Astrocyte (in vitro differentiated cells and primary cell): ENCODE results near the gene FAM229A. TPM values are rescaled to one million over a fixed set of nuclear protein-coding genes. Genes with fewer than 3 reads are reported as not detected.

Experiments
- DNase-seq: peaks from one replicate; pipeline ENCODE4 v3.0.0-alpha.2; 2010; ENCODE audit warnings: low read depth
- FAIRE-seq: peaks from 2 replicates; lab custom pipeline; 2011; peaks lifted over from hg19 to GRCh38; lab: Jason Lieb, UNC
- H2AFZ ChIP-seq: 2 replicates; pipeline ENCODE4 v1.6.0; 2012; ENCODE audit warnings: low read depth, low read length, inconsistent platforms
- H3K27ac ChIP-seq: 2 replicates; pipeline ENCODE4 v1.5.1; 2011; ENCODE audit warnings: low read depth, low read length, inconsistent platforms
- H3K27me3 ChIP-seq: 2 replicates; pipeline ENCODE4 v1.6.0; 2011; ENCODE audit warnings: low read length, inconsistent platforms; ENCODE audit not compliant: insufficient read depth
- H3K36me3 ChIP-seq: 2 replicates; pipeline ENCODE4 v1.5.1; 2011; ENCODE audit warnings: low read length, inconsistent platforms; ENCODE audit not compliant: insufficient read depth
- H3K4me1 ChIP-seq: 2 replicates; pipeline ENCODE4 v1.5.1; 2011; ENCODE audit warnings: low read length, inconsistent platforms; ENCODE audit not compliant: insufficient read depth
- H3K4me2 ChIP-seq: 2 replicates; pipeline ENCODE4 v1.6.0; 2012; ENCODE audit warnings: low read length, inconsistent platforms
- H3K4me3 ChIP-seq: 2 replicates; pipeline ENCODE4 v1.5.1; 2011; ENCODE audit warnings: low read depth, mild to moderate bottlenecking, low read length, inconsistent platforms; ENCODE audit not compliant: insufficient read depth
- H3K79me2 ChIP-seq: 2 replicates; pipeline ENCODE4 v1.6.0; 2012; ENCODE audit warnings: mild to moderate bottlenecking, low read length, inconsistent platforms; ENCODE audit not compliant: insufficient read depth
- H3K9ac ChIP-seq: 2 replicates; pipeline ENCODE4 v1.6.0; 2012; ENCODE audit warnings: mild to moderate bottlenecking, low read length, inconsistent platforms
- H3K9me3 ChIP-seq: 2 replicates; pipeline ENCODE4 v1.5.1; 2012; ENCODE audit warnings: low read depth, mild to moderate bottlenecking, low read length, inconsistent platforms; ENCODE audit not compliant: insufficient read depth
- H4K20me1 ChIP-seq: 2 replicates; pipeline ENCODE4 v1.6.0; 2012; ENCODE audit warnings: low read length, inconsistent platforms; ENCODE audit not compliant: insufficient read depth
- H3K27ac Mint-ChIP-seq: one replicate; pipeline ENCODE4 v1.8.0; 2021; ENCODE audit warnings: mild to moderate bottlenecking, mixed read lengths; ENCODE audit not compliant: unreplicated experiment
- H3K27me3 Mint-ChIP-seq: one replicate; pipeline ENCODE4 v1.8.0; 2021; ENCODE audit warnings: low read depth, mixed read lengths; ENCODE audit not compliant: unreplicated experiment
- H3K36me3 Mint-ChIP-seq: one replicate; pipeline ENCODE4 v1.8.0; 2021; ENCODE audit warnings: low read depth, mixed read lengths; ENCODE audit not compliant: unreplicated experiment
- H3K4me1 Mint-ChIP-seq: one replicate; pipeline ENCODE4 v1.8.0; 2021; ENCODE audit warnings: low read depth, mixed read lengths; ENCODE audit not compliant: unreplicated experiment
- H3K4me3 Mint-ChIP-seq: one replicate; pipeline ENCODE4 v1.8.0; 2021; ENCODE audit warnings: mild to moderate bottlenecking, moderate library complexity, mixed read lengths; ENCODE audit not compliant: unreplicated experiment
- H3K9me3 Mint-ChIP-seq: one replicate; pipeline ENCODE4 v1.8.0; 2021; ENCODE audit warnings: mild to moderate bottlenecking, mixed read lengths; ENCODE audit not compliant: unreplicated experiment
- CTCF ChIP-seq: IDR thresholded peaks from 2 replicates; pipeline ENCODE4 v1.5.1; 2011; ENCODE audit warnings: low read depth, mild to moderate bottlenecking, inconsistent platforms, low read length, moderate library complexity; ENCODE audit not compliant: insufficient read depth
- EZH2 ChIP-seq: IDR thresholded peaks from 2 replicates; pipeline ENCODE4 v1.6.1; 2012; ENCODE audit warnings: mild to moderate bottlenecking, low read length, inconsistent platforms; ENCODE audit not compliant: insufficient read depth
- total RNA-seq: library from RNA; stranded (reverse); gene quantifications from 2 replicates; pipeline ENCODE4 v1.2.1, GENCODE V29; 2021

FAM229A gene
- total RNA-seq, 1 donor from 2014 or later = 4.2 TPM

GRCh38 chr1:32339363-32339978, 22.8 kb downstream of the FAM229A start:
- Mint-ChIP-seq H3K4me1 (peaks cover 23% of the 10 kb centered on the region), H3K36me3 (peaks cover 4% of the 10 kb centered on the region), H3K27ac (peak overlapping the region; percentile 23), H3K27me3 (peaks cover 4% of the 10 kb centered on the region), H3K4me3 (no peak overlapping the region), H3K9me3 (no peaks in the 10 kb centered on the region)
- no peaks in the 10 kb centered on the region for H3K9me3 ChIP-seq
- no peaks in the 10 kb centered on the region for H3K27me3 ChIP-seq
- FAIRE-seq (no peak), DNase-seq (peak; percentile 51)
- H3K9ac ChIP-seq = no peak overlapping the region
- H2AFZ ChIP-seq = no peak overlapping the region
- TF ChIP-seq CTCF (no peak), EZH2 (no peak)
- no peak overlapping the region for H3K4me2 ChIP-seq
- no peak overlapping the region for H3K27ac ChIP-seq
- no peaks in the 10 kb centered on the region for H3K36me3 ChIP-seq
- peaks cover 44% of the 10 kb centered on the region for H3K4me1 ChIP-seq
- H4K20me1 ChIP-seq = peaks cover 17% of the 10 kb centered on the region
- no peak overlapping the region for H3K4me3 ChIP-seq
- H3K79me2 ChIP-seq = peaks cover 14% of the 10 kb centered on the region

- Mint-ChIP-seq H3K36me3 (peaks cover 8% of the 10 kb centered on the region), H3K27ac (peak overlapping the region; percentile 44), H3K4me3 (peak overlapping the region; percentile 52), H3K4me1 (peaks cover 30% of the 10 kb centered on the region), H3K27me3 (peaks cover 2% of the 10 kb centered on the region), H3K9me3 (no peaks in the 10 kb centered on the region)
- Histone ChIP-seq H3K4me2 (peak overlapping the region; percentile 87), H3K4me1 (peaks cover 50% of the 10 kb centered on the region), H3K79me2 (peaks cover 22% of the 10 kb centered on the region), H3K4me3 (no peak overlapping the region), H3K27me3 (no peaks in the 10 kb centered on the region), H3K36me3 (peaks cover 3% of the 10 kb centered on the region), H3K27ac (peak overlapping the region; percentile 4), H3K9me3 (no peaks in the 10 kb centered on the region), H4K20me1 (peaks cover 24% of the 10 kb centered on the region), H3K9ac (peak overlapping the region; percentile 11), H2AFZ (peak overlapping the region; percentile 2)
- FAIRE-seq (no peak), DNase-seq (no peak)
- TF ChIP-seq CTCF (no peak), EZH2 (no peak)
Observed at GRCh38 chr1:32338637-32339145, 23.6 kb downstream of the FAM229A start.
